HG02610 (cell line): ENCODE results near the gene ASXL3.
A peak's percentile ranks its signal among the peaks of the same experiment; 100 is the strongest.

Experiments used
- ATAC-seq: cut with Tn5 transposase; IDR thresholded peaks from one replicate; pipeline ENCODE4 v1.9.1; 2021; ENCODE audit warnings: mild to moderate bottlenecking, moderate library complexity; ENCODE audit not compliant: unreplicated experiment

Gene ASXL3

DNA sequence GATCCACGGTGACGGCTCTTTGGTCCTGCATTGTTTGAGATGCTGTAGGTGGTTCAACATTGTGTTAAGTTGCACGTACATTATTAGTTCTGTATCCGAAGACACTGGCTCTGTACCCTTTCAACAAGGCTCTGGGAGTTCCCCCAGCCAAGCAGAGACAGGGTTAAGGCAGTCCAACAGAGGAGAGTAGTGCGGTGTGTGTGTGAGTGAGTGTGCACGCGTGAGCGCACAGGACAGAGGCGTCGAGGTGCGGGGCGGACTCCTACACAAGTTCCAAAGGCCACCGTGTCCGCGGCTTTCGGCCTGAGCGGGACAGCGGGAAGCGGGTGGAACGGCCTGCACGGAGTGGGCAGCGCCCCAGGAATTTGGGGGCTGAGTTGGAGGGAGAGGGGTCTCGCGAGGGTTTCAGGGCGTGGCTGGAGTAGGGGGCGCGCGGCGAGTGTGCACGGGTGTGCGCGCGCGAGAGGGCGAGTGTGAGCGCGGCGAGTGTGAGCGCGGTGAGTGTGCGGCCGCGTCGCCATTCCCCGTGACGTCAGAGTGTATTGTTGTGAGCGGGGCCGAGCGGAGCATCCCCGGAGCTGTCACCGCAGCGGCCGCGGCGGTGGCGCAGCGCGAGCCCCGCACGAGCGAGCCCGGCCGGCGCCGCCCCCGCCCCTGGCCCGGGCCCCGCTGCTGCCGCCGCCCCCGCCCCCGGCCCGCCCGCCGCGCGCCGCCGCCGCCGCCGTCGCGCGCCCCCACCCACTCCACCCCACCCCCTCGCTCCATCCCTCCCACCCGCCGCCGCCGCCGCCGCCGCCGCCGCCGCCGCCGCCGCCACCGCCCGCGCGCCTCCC is at the start of gene ASXL3:
TSS of gene ASXL3 (plus strand) at position 535 of the 833 bp plus-strand sequence. CDS start 413 bp downstream, outside the sequence.
- peak; percentile 42 for ATAC-seq

DNA sequence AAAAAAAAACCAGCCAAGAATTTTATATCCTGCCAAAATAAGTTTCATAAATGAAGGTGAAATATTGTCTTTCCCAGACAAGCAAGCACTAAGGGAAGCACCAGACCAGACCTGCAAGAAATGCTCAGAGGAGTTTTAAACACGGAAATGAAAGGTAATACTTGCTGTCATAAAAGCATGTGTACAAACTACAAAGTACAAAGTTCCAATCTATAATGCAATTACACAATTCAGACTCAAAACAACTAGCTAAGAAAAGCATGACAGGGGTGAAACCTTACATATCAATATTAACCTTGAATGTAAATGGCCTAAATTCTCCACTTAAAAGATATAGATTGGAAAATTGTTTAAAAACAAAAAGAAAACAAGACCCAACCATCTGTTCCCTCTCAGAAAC is 45.0 kb upstream of the ASXL3 start:
- ATAC-seq: no peak

DNA sequence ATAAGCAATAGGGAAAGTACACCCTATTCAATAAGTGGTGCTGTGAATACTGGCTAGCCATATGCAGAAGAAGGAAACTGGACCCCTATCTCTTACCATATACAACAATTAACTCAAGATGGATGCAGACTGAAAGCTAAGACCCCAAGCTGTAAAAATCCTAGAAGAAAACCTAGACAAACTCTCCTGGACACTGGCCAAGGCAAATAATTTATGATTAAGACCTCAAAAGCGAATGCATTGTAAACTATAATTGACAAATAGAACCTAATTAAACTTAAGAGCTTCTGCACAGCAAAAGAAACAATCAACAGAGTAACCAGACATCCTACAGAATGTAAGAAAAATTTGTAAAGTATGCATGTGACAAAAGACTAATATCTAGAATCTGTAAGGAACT is 41.1 kb upstream of the ASXL3 start:
- no peak for ATAC-seq

DNA sequence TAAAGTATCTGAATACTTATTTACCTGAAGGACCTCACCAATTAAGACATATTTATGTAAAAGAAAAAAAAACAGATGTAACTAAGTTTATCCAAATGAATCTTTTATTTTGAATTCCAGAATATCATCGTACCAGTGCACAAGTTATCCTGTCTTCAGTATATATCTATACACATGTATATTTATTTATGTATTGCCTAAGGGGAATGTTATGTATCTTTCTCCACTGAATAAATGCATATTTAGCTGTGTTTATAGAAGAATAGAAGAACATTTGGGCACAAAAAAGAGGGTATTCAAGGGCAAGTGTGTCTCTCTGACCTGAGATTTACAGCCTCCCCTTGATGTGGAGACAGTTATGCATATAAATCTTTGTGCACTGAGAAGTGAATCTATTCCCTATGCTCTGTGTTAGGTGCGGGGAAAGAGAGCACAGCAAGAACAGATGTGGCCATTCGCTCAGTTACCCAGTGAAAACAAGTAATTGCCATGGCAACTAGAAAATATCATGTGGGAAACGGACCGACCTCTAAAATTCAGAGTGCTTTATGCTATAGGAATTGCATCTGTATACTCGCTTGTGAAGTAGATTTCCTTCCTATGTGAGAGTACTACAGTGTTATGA is 39.5 kb upstream of the ASXL3 start:
- ATAC-seq: no peak

DNA sequence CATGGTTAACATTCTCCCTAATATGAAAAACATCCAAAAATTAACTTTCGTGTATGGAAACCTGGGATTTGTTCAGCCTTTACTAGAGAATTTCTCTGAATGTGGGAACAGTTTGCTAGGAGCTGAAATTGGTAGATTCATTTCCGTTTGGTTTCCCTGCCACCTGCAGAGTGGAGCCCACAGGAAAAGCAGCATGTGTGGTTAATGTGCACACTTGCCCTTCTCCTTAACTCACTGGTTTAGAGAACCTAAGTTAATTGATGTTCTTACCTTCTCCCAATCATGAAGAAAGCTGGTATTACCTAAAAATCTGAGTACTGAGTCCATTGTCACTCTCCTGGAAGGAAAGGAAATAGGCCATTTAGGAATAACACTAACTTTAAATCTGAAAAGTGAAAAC is 37.6 kb upstream of the ASXL3 start:
- ATAC-seq: no peak

DNA sequence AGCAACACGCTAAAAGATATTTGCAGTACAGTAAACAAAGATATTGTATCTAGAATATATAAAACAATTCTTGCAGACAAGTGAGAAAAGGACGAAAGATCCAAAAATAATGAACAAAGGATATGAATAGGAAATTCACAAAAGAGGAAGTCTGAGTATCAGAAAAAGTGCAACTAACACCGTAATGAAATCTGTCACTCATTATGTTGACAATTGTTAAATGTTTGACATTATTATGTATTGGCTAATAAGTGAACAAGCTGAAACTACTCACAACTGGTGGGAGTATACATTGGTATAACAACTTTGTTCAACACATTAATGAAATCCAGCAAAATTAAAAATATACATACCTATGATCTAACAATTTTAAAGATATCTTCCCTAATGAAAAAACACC is 36.7 kb upstream of the ASXL3 start:
- ATAC-seq: no peak

DNA sequence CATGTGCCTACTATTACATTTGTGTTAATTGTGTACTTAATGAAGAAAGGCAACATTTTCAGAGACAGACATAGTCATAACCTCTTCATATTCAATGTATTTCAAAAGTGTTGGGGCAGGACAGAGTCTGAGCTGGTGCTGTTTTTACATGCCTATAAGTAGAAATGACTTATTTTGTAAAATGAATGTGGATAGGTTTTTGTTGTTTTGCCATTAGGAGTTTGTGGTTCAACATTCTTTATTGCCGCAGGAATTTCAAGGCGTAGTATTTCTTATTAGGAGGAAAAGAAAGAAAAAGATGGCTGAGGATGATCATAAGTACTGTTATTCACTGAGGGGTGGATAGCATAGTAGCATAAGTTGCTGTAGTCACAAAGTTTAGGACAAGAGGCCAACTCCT is 21.2 kb upstream of the ASXL3 start:
- ATAC-seq: no peak

DNA sequence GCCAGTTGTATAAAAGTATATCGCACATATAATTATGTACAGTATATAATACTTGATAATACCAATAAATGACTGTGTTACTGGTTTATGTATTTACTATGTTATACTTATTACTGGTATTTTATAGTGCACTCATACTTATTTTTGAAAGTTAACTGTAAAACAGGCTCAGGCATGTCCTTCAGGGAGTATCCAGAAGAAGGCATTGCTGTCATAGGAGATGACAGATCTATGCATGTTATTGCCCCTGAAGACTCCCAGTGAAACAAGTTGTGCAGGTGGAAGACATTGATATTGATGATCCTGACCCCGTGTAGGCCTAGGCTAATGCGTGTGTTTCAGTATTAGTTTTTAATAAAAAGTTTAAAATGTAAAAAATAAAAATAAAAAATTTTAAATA is 20.3 kb upstream of the ASXL3 start:
- ATAC-seq: no peak

DNA sequence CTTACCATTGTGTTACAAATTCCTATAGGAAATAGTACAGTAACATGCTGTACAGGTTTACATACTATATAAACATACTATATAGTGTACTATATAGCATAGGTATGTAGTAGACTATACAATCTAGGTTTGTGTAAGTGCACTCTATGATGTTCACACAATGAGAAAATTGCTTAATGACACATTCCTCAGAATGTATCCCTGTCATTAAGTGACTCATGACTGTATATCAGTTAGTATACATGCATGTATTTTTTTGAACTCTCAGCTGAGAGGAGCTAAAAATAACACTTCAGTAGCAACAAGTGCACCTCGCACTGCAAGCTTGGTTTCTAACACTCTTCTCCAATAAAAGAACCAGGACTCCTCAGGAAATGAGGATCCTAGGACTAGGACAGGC is 19.5 kb upstream of the ASXL3 start:
- ATAC-seq: no peak

DNA sequence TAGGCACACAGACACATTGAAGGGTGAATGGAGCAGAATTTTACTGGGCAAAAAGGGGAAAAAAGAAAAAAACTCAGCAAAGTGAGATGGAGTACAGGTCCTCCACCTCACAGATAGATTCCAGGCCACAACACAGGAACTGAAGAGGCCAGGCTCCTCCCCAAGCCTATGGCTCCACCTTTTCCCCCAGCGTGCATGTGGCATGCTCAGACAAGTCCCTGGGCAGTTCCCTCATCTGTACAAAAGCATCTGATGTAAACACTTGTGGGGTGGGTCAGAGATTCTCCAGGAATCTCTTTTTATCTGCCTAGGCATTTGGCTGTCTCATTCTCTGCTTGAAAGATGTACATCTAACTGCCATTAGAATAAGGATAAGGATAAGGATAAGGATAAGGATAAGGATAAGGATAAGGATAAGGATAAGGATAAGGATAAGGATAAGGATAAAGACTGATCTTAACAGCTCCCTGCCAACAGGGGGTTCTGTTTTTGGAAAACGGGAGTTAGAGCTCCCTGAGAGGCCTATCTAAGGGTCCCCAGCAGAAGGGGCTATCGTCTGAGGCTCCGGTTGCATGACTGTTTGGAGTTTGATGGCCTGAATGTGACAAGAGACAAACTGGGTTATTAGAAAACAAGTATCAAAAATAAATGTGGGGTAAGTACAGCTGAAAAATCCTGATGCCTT is 17.2 kb upstream of the ASXL3 start:
- ATAC-seq: peak; percentile 80

DNA sequence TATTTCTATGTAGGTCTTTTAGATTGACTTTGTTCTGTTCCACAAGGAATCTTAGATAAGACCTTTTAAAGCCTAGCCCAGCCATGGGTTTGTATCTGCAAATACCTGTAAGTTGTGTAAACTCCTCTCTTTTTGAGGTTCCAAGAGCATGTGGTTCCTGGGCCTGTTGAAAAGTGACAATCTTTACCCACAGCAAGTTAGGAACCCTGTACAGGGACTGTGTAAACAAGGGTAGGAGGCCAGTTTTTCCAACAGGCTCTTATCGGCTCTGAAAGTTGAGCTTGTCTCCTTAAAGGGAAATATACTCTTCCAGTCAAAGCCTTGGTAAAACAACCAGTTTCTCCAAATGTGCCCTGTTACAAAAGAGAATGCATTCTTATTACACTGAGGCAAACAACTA is 15.3 kb upstream of the ASXL3 start:
- no peak for ATAC-seq

DNA sequence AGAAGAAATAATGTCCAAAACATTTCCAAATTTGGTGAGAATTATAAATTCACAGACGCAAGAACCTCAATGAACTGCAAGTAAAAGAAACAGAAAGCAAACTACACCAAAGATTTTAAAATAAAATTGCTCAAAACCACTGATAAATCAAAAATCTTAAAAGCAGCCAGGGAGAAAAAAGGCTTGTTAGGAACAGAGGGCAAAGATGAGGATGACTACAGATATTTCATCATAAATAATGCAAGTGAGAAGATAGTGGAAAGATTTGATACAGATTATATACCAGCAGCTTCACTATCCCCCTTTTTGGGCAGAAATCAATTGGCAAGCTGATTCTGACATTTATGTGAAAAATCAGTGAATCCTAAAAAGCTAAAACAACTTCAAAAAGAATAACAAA is 10.3 kb upstream of the ASXL3 start:
- ATAC-seq: no peak

DNA sequence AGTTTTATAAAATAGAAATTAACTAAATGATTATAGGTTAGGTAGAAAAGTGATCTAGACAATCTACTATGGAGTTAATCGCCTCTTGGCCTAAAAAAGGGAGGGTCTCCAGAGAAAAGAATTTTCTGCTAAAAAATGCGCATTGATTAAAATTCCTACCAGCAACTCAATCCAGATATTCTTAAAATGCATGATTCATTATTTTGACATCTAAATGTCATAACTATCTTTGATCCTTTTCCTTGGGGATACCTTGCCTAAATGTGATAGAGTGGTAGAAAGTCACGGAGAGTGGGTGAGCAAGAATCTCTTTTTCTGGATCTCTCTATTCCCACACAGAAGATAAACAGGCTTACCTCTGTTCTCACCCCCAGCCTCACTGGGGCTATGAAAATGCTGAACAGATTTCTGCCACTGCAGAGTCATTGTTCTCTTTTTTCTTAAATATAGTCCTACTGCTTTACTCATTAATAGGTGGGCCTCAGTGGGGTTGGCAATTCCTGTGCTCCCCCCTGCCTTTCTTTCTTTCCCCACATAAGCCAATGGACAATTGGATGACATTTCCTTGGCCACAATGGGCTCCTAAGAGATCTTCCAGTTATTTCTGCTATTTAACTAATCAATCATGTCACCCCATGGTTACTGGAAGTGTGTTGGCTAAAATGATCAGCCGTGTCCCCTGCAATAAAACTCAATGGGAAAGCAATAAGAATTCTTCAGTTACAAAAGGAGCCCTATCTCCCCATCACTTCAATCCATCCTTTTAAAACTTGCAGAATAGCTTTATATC is 5.8 kb upstream of the ASXL3 start:
- ATAC-seq: no peak

DNA sequence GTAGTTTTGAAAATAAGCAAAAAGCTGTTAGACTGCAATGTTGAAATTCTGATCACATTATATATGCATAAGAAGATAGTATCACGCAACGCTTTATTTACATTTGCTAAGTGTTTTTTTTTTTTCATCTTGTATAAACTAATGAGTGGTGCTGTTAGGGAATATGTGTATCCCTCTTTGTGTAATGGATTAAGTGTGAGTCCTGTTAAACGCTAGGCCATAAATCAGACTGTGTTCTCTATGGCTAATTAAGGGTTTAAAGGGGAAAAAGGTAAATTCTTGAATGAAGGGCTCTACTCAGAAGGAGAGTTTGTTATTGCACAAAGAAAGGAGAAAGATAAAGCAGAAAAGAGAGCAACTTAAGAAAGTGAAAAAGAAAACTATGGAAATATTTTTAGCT is 4.8 kb upstream of the ASXL3 start:
- ATAC-seq: no peak

DNA sequence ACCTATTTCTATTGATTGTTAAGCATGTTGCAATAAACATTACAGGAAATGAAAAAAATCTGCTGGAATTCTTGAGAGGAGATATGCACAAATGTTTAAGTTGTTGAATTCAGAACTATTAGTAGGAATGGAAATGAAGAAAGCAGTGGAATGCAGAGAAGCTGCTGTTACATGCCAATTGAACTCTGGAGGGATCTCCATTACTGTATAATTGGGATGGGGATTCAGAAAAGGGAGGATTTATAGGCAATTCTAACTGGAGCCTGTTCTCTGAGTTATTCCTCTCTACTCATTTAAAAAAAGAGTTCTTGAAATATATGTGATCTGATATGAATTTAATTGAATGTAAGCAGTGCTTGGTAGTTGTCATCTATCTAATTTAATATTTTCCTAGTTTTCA is 2.6 kb upstream of the ASXL3 start:
- no peak for ATAC-seq

DNA sequence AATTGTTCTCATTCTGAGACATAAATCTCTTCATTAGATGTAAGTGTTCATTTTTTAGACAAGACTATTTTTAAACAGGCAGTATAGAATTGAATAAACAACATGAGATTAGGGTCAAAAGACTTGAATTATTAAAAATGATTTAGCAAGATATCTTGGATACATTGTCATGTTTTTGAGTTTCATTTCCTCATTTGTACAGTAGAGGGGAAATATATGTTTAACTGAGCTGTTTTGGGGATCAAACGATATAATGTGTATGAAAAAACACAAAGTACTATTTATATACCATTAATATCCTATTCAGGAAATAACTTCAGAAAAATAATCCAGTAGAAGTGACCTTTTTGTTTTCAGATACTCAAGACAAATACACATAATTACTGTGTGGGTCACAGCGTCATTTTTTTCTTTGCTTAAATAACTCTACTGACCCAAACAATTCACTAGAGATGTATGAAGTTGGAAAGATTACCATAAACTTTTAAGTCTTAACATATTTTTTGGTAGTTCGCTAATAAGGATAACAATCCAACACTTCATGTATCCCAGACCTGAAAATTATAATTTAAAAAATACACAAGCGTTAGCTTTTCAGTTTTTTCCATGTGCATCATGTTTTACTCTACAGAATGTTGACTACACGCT is 896 bp upstream of the ASXL3 start:
- ATAC-seq: no peak

DNA sequence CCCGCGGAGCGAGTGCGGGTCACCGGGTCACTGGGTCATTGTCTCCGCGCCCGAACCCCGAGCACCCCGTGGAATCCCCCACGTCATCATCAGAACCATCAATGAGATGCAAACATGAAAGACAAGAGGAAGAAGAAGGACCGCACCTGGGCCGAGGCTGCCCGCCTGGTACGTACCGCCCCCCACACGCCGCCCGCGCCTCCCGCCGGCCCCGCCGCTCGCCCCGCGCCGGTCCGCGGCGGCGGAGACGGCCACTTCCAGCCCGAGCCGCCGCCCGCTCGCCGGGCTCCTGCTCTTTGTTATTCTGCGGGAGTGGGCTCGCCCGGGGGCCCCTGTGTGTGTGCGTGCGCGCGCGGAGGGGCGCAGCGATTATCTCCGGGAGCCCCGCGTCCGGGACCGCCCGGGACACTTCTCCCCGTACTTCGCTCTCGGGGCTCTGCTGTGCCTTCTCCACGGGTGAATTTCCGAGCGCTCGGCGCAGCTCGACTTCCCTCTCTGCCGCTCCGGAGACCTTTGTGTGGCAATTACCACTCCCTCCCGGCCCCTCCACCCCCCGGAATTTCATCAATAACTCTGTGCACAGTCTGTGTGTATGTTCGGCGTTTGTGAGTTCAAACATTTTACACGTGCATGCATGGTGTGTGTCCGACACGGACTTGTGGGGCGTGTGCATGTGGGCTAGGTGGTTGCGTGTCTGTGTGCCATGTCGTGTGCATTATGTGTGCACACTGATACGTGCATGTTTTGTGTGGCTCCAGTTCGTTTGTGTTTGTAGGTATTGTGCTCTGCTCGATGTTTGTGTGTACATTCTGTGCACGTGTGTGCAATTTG is 714 bp downstream of the ASXL3 start:
- ATAC-seq: no peak

DNA sequence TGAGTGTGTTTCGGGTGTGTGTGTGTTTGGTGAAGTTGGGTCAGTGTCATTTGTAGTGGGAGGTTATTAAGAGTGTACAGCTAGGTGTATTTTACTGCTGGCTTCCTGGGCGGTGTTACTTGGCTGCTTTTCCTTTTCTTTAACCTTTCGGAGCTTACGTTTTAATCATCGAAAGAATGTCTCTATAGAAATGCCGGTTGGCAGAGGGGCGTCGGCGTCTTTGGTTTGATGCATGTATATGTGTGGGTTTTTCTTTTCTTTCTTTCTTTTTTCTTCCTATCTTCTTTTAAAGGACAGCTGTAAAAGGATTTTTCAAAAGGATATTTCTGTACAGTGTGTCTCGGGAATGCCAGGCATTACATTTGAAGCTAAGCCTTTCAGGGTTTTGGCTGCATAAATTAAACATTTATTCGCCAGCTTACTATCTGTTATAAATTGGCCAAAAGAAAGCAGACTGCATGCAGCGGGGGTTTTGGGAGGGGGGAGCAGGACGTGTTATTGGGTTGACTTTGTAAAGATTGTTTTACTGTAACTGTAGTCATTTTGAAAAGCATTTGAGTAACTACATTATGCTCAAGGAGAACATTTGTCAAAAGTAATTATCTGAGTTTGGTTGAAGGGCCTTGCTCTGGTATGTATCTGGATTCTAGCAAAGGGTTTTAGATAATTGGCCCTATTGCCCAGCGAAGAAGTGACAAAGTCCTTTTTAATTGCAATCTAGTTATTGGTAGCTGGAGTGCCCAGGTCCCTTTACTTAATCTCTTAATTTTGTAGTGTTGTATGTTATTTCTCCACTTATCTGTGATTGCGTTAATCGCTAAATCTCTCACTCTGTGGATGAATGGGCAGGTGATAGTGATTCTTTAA is 1.6 kb downstream of the ASXL3 start:
- ATAC-seq: no peak

DNA sequence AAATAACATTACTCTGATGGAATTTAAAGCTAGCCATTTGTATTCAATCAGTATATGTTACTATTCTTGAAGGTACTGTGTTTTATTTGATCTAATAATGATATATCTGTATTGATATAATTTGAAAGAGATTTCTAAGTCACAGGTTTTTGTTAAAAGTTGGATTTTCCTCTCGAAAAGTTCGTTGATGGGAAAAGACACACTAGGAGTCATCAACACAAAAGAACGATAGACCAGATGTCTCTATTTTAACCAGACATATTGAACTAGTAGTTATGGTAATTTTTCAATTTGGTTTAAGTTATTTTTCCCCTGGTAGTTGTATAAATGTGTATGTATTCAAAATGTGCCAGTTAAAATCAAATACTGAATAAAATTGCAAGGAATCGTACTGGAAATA is 2.5 kb downstream of the ASXL3 start:
- ATAC-seq: no peak
